GM12878 (cell line): ENCODE measurements around the gene PAPSS2. TPM values are rescaled to one million over a fixed set of nuclear protein-coding genes. Genes with fewer than 3 reads are reported as not detected.

Source experiments
- ATAC-seq: fragments of 200-7000 bp; cut with Tn5 transposase; 3 replicates; pipeline ENCODE4 v1.9.1; 2020; ENCODE audit warnings: mild to moderate bottlenecking, moderate library complexity
- BruUV-seq: library from RNA; stranded (reverse); fragments of 400-500 nt; replicated peaks from 2 replicates; lab custom pipeline; 2021; lab: Mats Ljungman, UMichigan
- CTCF ChIA-PET: fragments of 300-600 bp; sonication (Branson Sonifier 250); formaldehyde crosslinking; extraction: SDS; loops from one replicate; lab custom pipeline; 2021; ENCODE audit warnings: inconsistent platforms; lab: Yijun Ruan, JAX
- POLR2A ChIA-PET: fragments of 350-600 bp; formaldehyde crosslinking; extraction: SDS; loops from one replicate; lab custom pipeline; 2021; ENCODE audit warnings: inconsistent platforms; lab: Charles Lee
- RAD21 ChIA-PET: fragments of 300-600 bp; sonication (Branson Sonifier 250); formaldehyde crosslinking; loops from one replicate; lab custom pipeline; 2023; ENCODE audit warnings: antibody characterized with exemption; ENCODE audit not compliant: unreplicated experiment; lab: Charles Lee
- SMC1A ChIA-PET: fragments of 300-600 bp; sonication (Branson Sonifier 250); formaldehyde crosslinking; loops from one replicate; lab custom pipeline; 2023; ENCODE audit not compliant: unreplicated experiment, uncharacterized antibody; lab: Charles Lee
- DNase-seq: peaks from one replicate; pipeline ENCODE4 v3.0.0-alpha.2; 2011; ENCODE audit warnings: low read depth, low spot score
- FAIRE-seq: peaks from 3 replicates; lab custom pipeline; 2011; peaks lifted over from hg19 to GRCh38; lab: Jason Lieb, UNC
- H2AFZ ChIP-seq: 2 replicates; pipeline ENCODE4 v1.6.0; 2011; ENCODE audit warnings: low read depth, low read length, control low read depth; ENCODE audit not compliant: control insufficient read depth
- H3K27ac ChIP-seq: 2 replicates; pipeline ENCODE4 v1.5.1; 2011; ENCODE audit warnings: control low read depth; ENCODE audit not compliant: control insufficient read depth, insufficient read depth
- H3K27me3 ChIP-seq, 2 experiments: replicated peaks in 1 of 2; 2 replicates each; pipeline versions ENCODE4 v1.6.0 to v1.6.1; 2011; ENCODE audit warnings: low read length in 1 of 2; ENCODE audit not compliant: control insufficient read depth in 2 of 2, insufficient read depth in 2 of 2
- H3K36me3 ChIP-seq, 2 experiments: 2 replicates each; pipeline ENCODE4 v1.5.1; 2011; ENCODE audit warnings: low read length in 1 of 2; ENCODE audit not compliant: control insufficient read depth in 2 of 2, insufficient read depth in 2 of 2
- H3K4me1 ChIP-seq: 2 replicates; pipeline ENCODE4 v1.6.1; 2011; ENCODE audit warnings: mild to moderate bottlenecking, low read length, moderate library complexity, mixed read lengths; ENCODE audit not compliant: control insufficient read depth, insufficient read depth
- H3K4me2 ChIP-seq: 2 replicates; pipeline ENCODE4 v1.6.0; 2011; ENCODE audit warnings: control low read depth; ENCODE audit not compliant: control insufficient read depth, insufficient read depth
- H3K4me3 ChIP-seq: fragments of 200-600 bp; sonication (generic); 2 replicates; pipeline ENCODE4 v1.5.1; 2016
- H3K79me2 ChIP-seq: 2 replicates; pipeline ENCODE4 v1.6.0; 2011; ENCODE audit warnings: low read length; ENCODE audit not compliant: control insufficient read depth, insufficient read depth
- H3K9ac ChIP-seq: 2 replicates; pipeline ENCODE4 v1.8.0; 2011; ENCODE audit warnings: low read length, control low read depth, mixed read lengths; ENCODE audit not compliant: control insufficient read depth, insufficient read depth
- H3K9me3 ChIP-seq: replicated peaks from 3 replicates; pipeline ENCODE4 v1.5.1; 2011; ENCODE audit warnings: mild to moderate bottlenecking, low read length; ENCODE audit not compliant: control insufficient read depth, insufficient read depth
- H4K20me1 ChIP-seq: 2 replicates; pipeline ENCODE4 v1.6.0; 2011; ENCODE audit not compliant: control insufficient read depth, insufficient read depth
- E4F1 ChIP-seq: fragments of 450-650 bp; IDR thresholded peaks from 2 replicates; pipeline ENCODE4 v1.6.1; 2018; ENCODE audit warnings: borderline replicate concordance, mild to moderate bottlenecking; ENCODE audit not compliant: partially characterized antibody
- EGR1 ChIP-seq, 2 experiments: IDR thresholded peaks; 1 replicate in 1 of 2; 2 replicates in 1 of 2; pipeline ENCODE4 v1.6.1; 2011 to 2012; ENCODE audit warnings: low read depth in 2 of 2, low read length in 2 of 2, borderline replicate concordance in 1 of 2, mild to moderate bottlenecking in 1 of 2, moderate library complexity in 1 of 2
- ELK1 ChIP-seq: IDR thresholded peaks from 2 replicates; pipeline ENCODE4 v1.6.1; 2012; ENCODE audit warnings: low read depth, low read length, improper control_type of control experiment
- NR2F1 ChIP-seq: fragments of 450-650 bp; conservative IDR thresholded peaks from 2 replicates; pipeline ENCODE4 v1.6.1; 2017; ENCODE audit warnings: mild to moderate bottlenecking
- SMAD5 ChIP-seq: IDR thresholded peaks from 2 replicates; pipeline ENCODE4 v1.6.1; 2016; ENCODE audit warnings: antibody characterized with exemption, low read depth
- TCF7 ChIP-seq: IDR thresholded peaks from 2 replicates; pipeline ENCODE4 v1.6.1; 2014; ENCODE audit warnings: antibody characterized with exemption, borderline replicate concordance
- WGBS: methylation state at CpG from one replicate; pipeline ENCODE4 v1.1.6; 2016; ENCODE audit warnings: low lambda C conversion rate; ENCODE audit not compliant: insufficient replicate concordance, insufficient coverage; ENCODE audit errors: missing lambda C conversion rate; 5-methylcytosine and 5-hydroxymethylcytosine counted together
- in situ Hi-C: fragments of 300-500 bp; cut with MboI; formaldehyde crosslinking; loops from 9 replicates; pipeline ENCODE4 v1.14.3; 2018; ENCODE audit warnings: mixed read lengths
- intact Hi-C: fragments of 100-400 bp; cut with micrococcal nuclease; formaldehyde crosslinking; loops from one replicate; pipeline ENCODE4 v1.14.2; 2022; ENCODE audit not compliant: unreplicated experiment
- polyA plus RNA-seq, 11 experiments: library from polyadenylated mRNA; depleted of rRNA in 4 of 11; unstranded in 6 of 11; stranded (reverse) in 5 of 11; fragments of >200 nt; fragmentation: Nextera tagmentation in 4 of 11; fragmentation: Illumina TruSeq in 1 of 11; extraction: Ambion mirVana in 4 of 11; extraction: Trizol in 1 of 11; gene quantifications; 1 replicate in 1 of 11; 2 replicates in 10 of 11; pipeline versions ENCODE4 v1.2.1 to v1.2.3, GENCODE V29; 2011 to 2016; ENCODE audit warnings: inconsistent platforms in 2 of 11, missing spikeins in 2 of 11, low read depth in 1 of 11
- total RNA-seq, 4 experiments: library from RNA; depleted of rRNA in 3 of 4; stranded (reverse); fragments of >200 nt in 3 of 4; fragmentation: Illumina TruSeq in 1 of 4; extraction: Trizol in 1 of 4; gene quantifications; 2 replicates each; pipeline versions ENCODE4 v1.2.1 to v1.2.3, GENCODE V29; 2013 to 2021
- TF ChIP-seq, protein P1 (sequence below): fragments of 450-650 bp; formaldehyde crosslinking; IDR thresholded peaks from 2 replicates; pipeline ENCODE4 v1.5.0; 2022; ENCODE audit warnings: mild to moderate bottlenecking, missing genetic modification characterization

PAPSS2 gene
- total and polyA plus RNA-seq, 10 of the 15 experiments (the other 5 are each of a cell fraction or from before 2014, with no cell fraction given), result 0.15 to 2.1 (median 0.37) TPM

DNA sequence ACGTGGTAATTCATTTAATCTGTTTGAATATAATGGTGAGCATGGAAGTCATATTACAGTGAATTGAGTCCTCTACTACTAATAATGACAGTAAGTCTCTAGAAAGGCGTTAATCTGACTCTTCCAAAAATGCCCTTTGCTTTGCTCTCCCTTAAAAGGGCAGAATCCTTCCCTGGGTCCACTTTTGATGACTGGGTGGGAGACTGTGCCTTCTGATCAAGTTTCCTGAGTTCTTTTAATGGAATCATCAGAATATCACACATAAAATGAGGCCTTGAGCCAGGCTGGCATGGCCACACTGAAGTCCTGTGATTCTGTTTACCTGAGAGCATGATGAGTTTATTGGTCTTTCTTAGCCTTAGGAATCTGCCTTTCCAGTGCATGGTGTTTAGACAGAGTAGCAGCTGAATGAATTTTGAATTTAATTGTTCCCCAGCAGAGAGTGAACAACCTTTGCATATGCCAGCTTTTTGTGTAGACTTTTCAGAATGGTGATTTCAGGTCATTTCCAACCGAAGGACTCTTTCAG is 33.3 kb downstream of the PAPSS2 start:
- H3K79me2 ChIP-seq, result no peaks in the 10 kb centered on the region
- BruUV-seq, result no TSS peak
- no peaks in the 10 kb centered on the region for H3K9me3 ChIP-seq
- no peak overlapping the region for H3K4me3 ChIP-seq
- SMC1A ChIA-PET, result interaction anchor here (0.6 kb wide), 1 partner anchor 573 kb away, joined by 3 read pairs; no protein-coding TSS in a partner anchor
- WGBS, result 4% methylated on average over 3 of the region's 3 CpGs
- no peaks in the 10 kb centered on the region for H3K4me1 ChIP-seq
- no peak overlapping the region for H2AFZ ChIP-seq
- no peak overlapping the region for H3K27ac ChIP-seq
- H3K36me3 ChIP-seq, result no peaks in the 10 kb centered on the region
- H3K4me2 ChIP-seq, result no peak overlapping the region
- no peak overlapping the region for H3K9ac ChIP-seq
- no peaks in the 10 kb centered on the region for H4K20me1 ChIP-seq
- ATAC-seq, result no peak
- H3K27me3 ChIP-seq, result no peaks in the 10 kb centered on the region; a peak in 1 of 4 replicates
- DNase-seq, result no peak
- POLR2A ChIA-PET, result no interaction called here
- in situ Hi-C loops, result no loop called here
- TF ChIP-seq ELK1, result no peak
- TF ChIP-seq, all 136 proteins: peak for 0
- intact Hi-C loops, result no loop called here
- RAD21 ChIA-PET, result no interaction called here
- no peak for FAIRE-seq
- CTCF ChIA-PET, result interaction anchor here (0.6 to 2.3 kb wide), 2 partner anchors 9 to 50 kb away, joined by 3 to 5 read pairs; no protein-coding TSS in a partner anchor

- Histone ChIP-seq H3K4me1 (no peaks in the 10 kb centered on the region), H4K20me1 (no peaks in the 10 kb centered on the region), H3K4me3 (no peak overlapping the region), H3K4me2 (no peak overlapping the region), H2AFZ (no peak overlapping the region), H3K27me3 (no peaks in the 10 kb centered on the region; a peak in 1 of 4 replicates), H3K9ac (no peak overlapping the region), H3K9me3 (no peaks in the 10 kb centered on the region), H3K27ac (no peak overlapping the region), H3K36me3 (no peaks in the 10 kb centered on the region), H3K79me2 (no peaks in the 10 kb centered on the region)
- SMC1A ChIA-PET, result interaction anchor here (0.7 to 1.4 kb wide), 4 partner anchors 22 to 57 kb away, joined by 3 to 4 read pairs (median 3); no protein-coding TSS in a partner anchor
- DNase-seq, result no peak
- intact Hi-C loops (no loop called here), in situ Hi-C loops (no loop called here)
- 89% methylated on average over 4 of the region's 4 CpGs for WGBS
- RAD21 ChIA-PET, result no interaction called here
- ATAC-seq, result no peak
- FAIRE-seq, result no peak
- CTCF ChIA-PET, result interaction anchor here (2.3 kb wide), 1 partner anchor 10 kb away, joined by 5 read pairs; no protein-coding TSS in a partner anchor
- no TSS peak for BruUV-seq
- POLR2A ChIA-PET, result no interaction called here
- TF ChIP-seq E4F1 (no peak), NR2F1 (no peak), TCF7 (no peak), EGR1 (IDR thresholded peaks at IDR 0.05; ENCODE audit: borderline replicate concordance in 1 of 2, low read depth in 2 of 2, low read length in 2 of 2) (no peak), SMAD5 (no peak)
- TF ChIP-seq, protein P1, sequence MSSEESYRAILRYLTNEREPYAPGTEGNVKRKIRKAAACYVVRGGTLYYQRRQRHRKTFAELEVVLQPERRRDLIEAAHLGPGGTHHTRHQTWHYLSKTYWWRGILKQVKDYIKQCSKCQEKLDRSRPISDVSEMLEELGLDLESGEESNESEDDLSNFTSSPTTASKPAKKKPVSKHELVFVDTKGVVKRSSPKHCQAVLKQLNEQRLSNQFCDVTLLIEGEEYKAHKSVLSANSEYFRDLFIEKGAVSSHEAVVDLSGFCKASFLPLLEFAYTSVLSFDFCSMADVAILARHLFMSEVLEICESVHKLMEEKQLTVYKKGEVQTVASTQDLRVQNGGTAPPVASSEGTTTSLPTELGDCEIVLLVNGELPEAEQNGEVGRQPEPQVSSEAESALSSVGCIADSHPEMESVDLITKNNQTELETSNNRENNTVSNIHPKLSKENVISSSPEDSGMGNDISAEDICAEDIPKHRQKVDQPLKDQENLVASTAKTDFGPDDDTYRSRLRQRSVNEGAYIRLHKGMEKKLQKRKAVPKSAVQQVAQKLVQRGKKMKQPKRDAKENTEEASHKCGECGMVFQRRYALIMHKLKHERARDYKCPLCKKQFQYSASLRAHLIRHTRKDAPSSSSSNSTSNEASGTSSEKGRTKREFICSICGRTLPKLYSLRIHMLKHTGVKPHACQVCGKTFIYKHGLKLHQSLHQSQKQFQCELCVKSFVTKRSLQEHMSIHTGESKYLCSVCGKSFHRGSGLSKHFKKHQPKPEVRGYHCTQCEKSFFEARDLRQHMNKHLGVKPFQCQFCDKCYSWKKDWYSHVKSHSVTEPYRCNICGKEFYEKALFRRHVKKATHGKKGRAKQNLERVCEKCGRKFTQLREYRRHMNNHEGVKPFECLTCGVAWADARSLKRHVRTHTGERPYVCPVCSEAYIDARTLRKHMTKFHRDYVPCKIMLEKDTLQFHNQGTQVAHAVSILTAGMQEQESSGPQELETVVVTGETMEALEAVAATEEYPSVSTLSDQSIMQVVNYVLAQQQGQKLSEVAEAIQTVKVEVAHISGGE, result no peak
These were observed 34.5 kb downstream of the PAPSS2 start for GRCh38 chr10:87694011-87694794.
